PFSK-1 (cell line): ENCODE measurements around the gene TARBP1.

Experiments used
- POLR2AphosphoS5 ChIP-seq: IDR thresholded peaks from 2 replicates; pipeline ENCODE4 v1.6.1; 2012; ENCODE audit warnings: low read depth, mild to moderate bottlenecking, control low read depth, low read length, moderate library complexity
- TAF1 ChIP-seq: IDR thresholded peaks from 2 replicates; pipeline ENCODE4 v1.6.1; 2012; ENCODE audit warnings: low read length, control low read depth, borderline replicate concordance; ENCODE audit not compliant: insufficient read depth
- TF ChIP-seq, protein P1 (sequence below), 2 experiments: IDR thresholded peaks; 2 replicates each; pipeline versions ENCODE4 v1.6.1 to v1.8.0; 2011 to 2012; ENCODE audit warnings: low read depth in 2 of 2, low read length in 2 of 2, control low read depth in 1 of 2, inconsistent platforms in 1 of 2, mild to moderate bottlenecking in 1 of 2, moderate library complexity in 1 of 2; ENCODE audit not compliant: insufficient read depth in 1 of 2

DNA sequence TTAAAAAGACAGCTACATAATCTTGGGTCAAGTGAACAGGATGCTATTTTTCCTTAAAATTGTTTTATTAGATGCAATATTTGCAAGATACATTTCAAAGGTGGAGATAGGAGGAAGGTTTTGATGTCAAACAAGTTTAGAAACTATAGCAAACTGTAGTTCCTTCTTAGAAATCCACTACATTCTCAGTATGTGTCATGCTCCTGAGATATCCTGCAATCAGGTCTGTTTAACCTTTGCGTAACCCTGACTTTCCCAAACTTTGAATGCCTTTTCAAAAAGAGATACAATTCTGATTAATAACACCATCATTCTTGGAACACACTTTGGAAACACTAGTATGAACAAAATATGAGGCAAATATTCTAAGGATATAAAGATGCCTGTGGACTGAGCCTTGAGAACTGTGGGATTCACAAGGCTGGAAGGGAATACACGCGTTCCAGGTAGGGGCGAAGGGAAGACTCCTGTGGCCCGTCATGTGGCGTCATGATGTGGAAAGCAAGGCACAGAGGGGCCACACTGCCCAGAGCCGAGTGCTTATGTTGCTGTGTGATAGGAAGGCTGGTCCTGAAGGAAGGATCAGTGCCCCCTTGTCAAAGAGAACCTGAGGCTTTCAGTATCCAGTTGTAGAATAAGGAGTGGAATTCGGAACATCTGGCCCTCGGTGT, 19.6 kb upstream of the TARBP1 start:
- TF ChIP-seq TAF1, result no peak
- TF ChIP-seq, protein P1, sequence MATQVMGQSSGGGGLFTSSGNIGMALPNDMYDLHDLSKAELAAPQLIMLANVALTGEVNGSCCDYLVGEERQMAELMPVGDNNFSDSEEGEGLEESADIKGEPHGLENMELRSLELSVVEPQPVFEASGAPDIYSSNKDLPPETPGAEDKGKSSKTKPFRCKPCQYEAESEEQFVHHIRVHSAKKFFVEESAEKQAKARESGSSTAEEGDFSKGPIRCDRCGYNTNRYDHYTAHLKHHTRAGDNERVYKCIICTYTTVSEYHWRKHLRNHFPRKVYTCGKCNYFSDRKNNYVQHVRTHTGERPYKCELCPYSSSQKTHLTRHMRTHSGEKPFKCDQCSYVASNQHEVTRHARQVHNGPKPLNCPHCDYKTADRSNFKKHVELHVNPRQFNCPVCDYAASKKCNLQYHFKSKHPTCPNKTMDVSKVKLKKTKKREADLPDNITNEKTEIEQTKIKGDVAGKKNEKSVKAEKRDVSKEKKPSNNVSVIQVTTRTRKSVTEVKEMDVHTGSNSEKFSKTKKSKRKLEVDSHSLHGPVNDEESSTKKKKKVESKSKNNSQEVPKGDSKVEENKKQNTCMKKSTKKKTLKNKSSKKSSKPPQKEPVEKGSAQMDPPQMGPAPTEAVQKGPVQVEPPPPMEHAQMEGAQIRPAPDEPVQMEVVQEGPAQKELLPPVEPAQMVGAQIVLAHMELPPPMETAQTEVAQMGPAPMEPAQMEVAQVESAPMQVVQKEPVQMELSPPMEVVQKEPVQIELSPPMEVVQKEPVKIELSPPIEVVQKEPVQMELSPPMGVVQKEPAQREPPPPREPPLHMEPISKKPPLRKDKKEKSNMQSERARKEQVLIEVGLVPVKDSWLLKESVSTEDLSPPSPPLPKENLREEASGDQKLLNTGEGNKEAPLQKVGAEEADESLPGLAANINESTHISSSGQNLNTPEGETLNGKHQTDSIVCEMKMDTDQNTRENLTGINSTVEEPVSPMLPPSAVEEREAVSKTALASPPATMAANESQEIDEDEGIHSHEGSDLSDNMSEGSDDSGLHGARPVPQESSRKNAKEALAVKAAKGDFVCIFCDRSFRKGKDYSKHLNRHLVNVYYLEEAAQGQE (IDR thresholded peaks at IDR 0.05; ENCODE audit: insufficient read depth in 1 of 2, low read depth in 2 of 2, low read length in 2 of 2), result no peak
- TF ChIP-seq POLR2AphosphoS5, result no peak
